Muscle layer of colon (tissue), 2 donors: Measurements from ENCODE around the gene ZC3H12C.

Source experiments
- H3K27ac ChIP-seq: one replicate; pipeline ENCODE4 v1.7.0; 2013; ENCODE audit warnings: low read depth, mild to moderate bottlenecking, low read length, moderate library complexity
- H3K27me3 ChIP-seq, 2 donors: one replicate each; pipeline ENCODE4 v1.7.0; 2013; ENCODE audit warnings: low read length in 2 of 2, mild to moderate bottlenecking in 2 of 2; ENCODE audit not compliant: insufficient read depth in 2 of 2, control insufficient read depth in 1 of 2
- H3K36me3 ChIP-seq: one replicate; pipeline ENCODE4 v1.7.0; 2013; ENCODE audit warnings: mild to moderate bottlenecking, low read length; ENCODE audit not compliant: insufficient read depth
- H3K4me1 ChIP-seq: one replicate; pipeline ENCODE4 v1.7.0; 2013; ENCODE audit warnings: mild to moderate bottlenecking, low read length; ENCODE audit not compliant: insufficient read depth
- H3K4me3 ChIP-seq, 2 donors: one replicate each; pipeline ENCODE4 v1.7.0; 2013; ENCODE audit warnings: low read length in 2 of 2, low read depth in 1 of 2, mild to moderate bottlenecking in 1 of 2, moderate library complexity in 1 of 2
- H3K9ac ChIP-seq: one replicate; pipeline ENCODE4 v1.7.0; 2013; ENCODE audit warnings: low read length
- H3K9me3 ChIP-seq: one replicate; pipeline ENCODE4 v1.7.0; 2013; ENCODE audit warnings: mild to moderate bottlenecking, low read length
- donor health status: abdominal sarcoma.
- donor health status: Adenocarcinoma of cecum.

The ZC3H12C gene

GRCh38 chr11:110110854-110111253, 17.7 kb downstream of the ZC3H12C start:
- Histone ChIP-seq H3K9me3 (no peaks in the 10 kb centered on the region), H3K27ac (no peak overlapping the region), H3K4me1 (no peaks in the 10 kb centered on the region), H3K27me3 (no peaks in the 10 kb centered on the region), H3K36me3 (no peaks in the 10 kb centered on the region), H3K9ac (no peak overlapping the region), H3K4me3 (no peak overlapping the region)

- no peaks in the 10 kb centered on the region for H3K36me3 ChIP-seq
- no peaks in the 10 kb centered on the region for H3K9me3 ChIP-seq
- H3K4me3 ChIP-seq = no peak overlapping the region
- H3K27me3 ChIP-seq = no peaks in the 10 kb centered on the region
- no peaks in the 10 kb centered on the region for H3K4me1 ChIP-seq
- no peak overlapping the region for H3K9ac ChIP-seq
- H3K27ac ChIP-seq = no peak overlapping the region
Observed at GRCh38 chr11:110112457-110112856, 19.3 kb downstream of the ZC3H12C start.

GRCh38 chr11:110113505-110113904, 20.3 kb downstream of the ZC3H12C start:
- Histone ChIP-seq H3K4me3 (no peak overlapping the region), H3K9me3 (no peaks in the 10 kb centered on the region), H3K4me1 (no peaks in the 10 kb centered on the region), H3K27ac (no peak overlapping the region), H3K36me3 (no peaks in the 10 kb centered on the region), H3K27me3 (no peaks in the 10 kb centered on the region), H3K9ac (no peak overlapping the region)

GRCh38 chr11:110113973-110114372, 20.8 kb downstream of the ZC3H12C start:
- H3K4me3 ChIP-seq = no peak overlapping the region
- no peak overlapping the region for H3K27ac ChIP-seq
- H3K27me3 ChIP-seq = no peaks in the 10 kb centered on the region
- no peaks in the 10 kb centered on the region for H3K36me3 ChIP-seq
- no peaks in the 10 kb centered on the region for H3K9me3 ChIP-seq
- H3K9ac ChIP-seq = no peak overlapping the region
- no peaks in the 10 kb centered on the region for H3K4me1 ChIP-seq

GRCh38 chr11:110119317-110119716, 26.1 kb downstream of the ZC3H12C start:
- Histone ChIP-seq H3K27ac (no peak overlapping the region), H3K4me1 (peaks cover 16% of the 10 kb centered on the region)

GRCh38 chr11:110121204-110121603, 28.0 kb downstream of the ZC3H12C start:
- Histone ChIP-seq H3K27me3 (no peaks in the 10 kb centered on the region), H3K27ac (no peak overlapping the region), H3K4me3 (no peak overlapping the region), H3K36me3 (no peaks in the 10 kb centered on the region), H3K9ac (no peak overlapping the region), H3K4me1 (peaks cover 16% of the 10 kb centered on the region), H3K9me3 (no peaks in the 10 kb centered on the region)

More at GRCh38 chr11:110119317-110119716, 26.1 kb downstream of the ZC3H12C start:
- Histone ChIP-seq H3K36me3 (no peaks in the 10 kb centered on the region), H3K9ac (no peak overlapping the region), H3K27me3 (no peaks in the 10 kb centered on the region), H3K9me3 (no peaks in the 10 kb centered on the region), H3K4me3 (no peak overlapping the region)

- no peaks in the 10 kb centered on the region for H3K36me3 ChIP-seq
- H3K27me3 ChIP-seq = no peaks in the 10 kb centered on the region
- peaks cover 18% of the 10 kb centered on the region for H3K4me1 ChIP-seq
- no peak overlapping the region for H3K27ac ChIP-seq
- H3K4me3 ChIP-seq = no peak overlapping the region
- H3K9me3 ChIP-seq = no peaks in the 10 kb centered on the region
- H3K9ac ChIP-seq = no peak overlapping the region
Observed at GRCh38 chr11:110123003-110123402, 29.8 kb downstream of the ZC3H12C start.

GRCh38 chr11:110124605-110125004, 31.4 kb downstream of the ZC3H12C start:
- no peaks in the 10 kb centered on the region for H3K36me3 ChIP-seq
- H3K9ac ChIP-seq = no peak overlapping the region
- H3K27ac ChIP-seq = no peak overlapping the region
- H3K9me3 ChIP-seq = no peaks in the 10 kb centered on the region
- no peaks in the 10 kb centered on the region for H3K27me3 ChIP-seq
- H3K4me3 ChIP-seq = no peak overlapping the region
- H3K4me1 ChIP-seq = peaks cover 26% of the 10 kb centered on the region

- no peaks in the 10 kb centered on the region for H3K9me3 ChIP-seq
- no peaks in the 10 kb centered on the region for H3K36me3 ChIP-seq
- H3K27me3 ChIP-seq = no peaks in the 10 kb centered on the region
- H3K4me1 ChIP-seq = peaks cover 18% of the 10 kb centered on the region
- H3K4me3 ChIP-seq = no peak overlapping the region
- H3K9ac ChIP-seq = no peak overlapping the region
- H3K27ac ChIP-seq = no peak overlapping the region
Observed at GRCh38 chr11:110125632-110126031, 32.4 kb downstream of the ZC3H12C start.

GRCh38 chr11:110126936-110127335, 33.7 kb downstream of the ZC3H12C start:
- Histone ChIP-seq H3K4me3 (no peak overlapping the region), H3K27ac (no peak overlapping the region), H3K36me3 (no peaks in the 10 kb centered on the region), H3K4me1 (peaks cover 10% of the 10 kb centered on the region), H3K9me3 (no peaks in the 10 kb centered on the region), H3K27me3 (no peaks in the 10 kb centered on the region), H3K9ac (no peak overlapping the region)

GRCh38 chr11:110128161-110128560, 35.0 kb downstream of the ZC3H12C start:
- H3K4me3 ChIP-seq = no peak overlapping the region
- H3K27me3 ChIP-seq = no peaks in the 10 kb centered on the region
- no peaks in the 10 kb centered on the region for H3K9me3 ChIP-seq
- no peaks in the 10 kb centered on the region for H3K36me3 ChIP-seq
- H3K27ac ChIP-seq = no peak overlapping the region
- peaks cover 10% of the 10 kb centered on the region for H3K4me1 ChIP-seq
- no peak overlapping the region for H3K9ac ChIP-seq

GRCh38 chr11:110130642-110131238, 37.5 kb downstream of the ZC3H12C start:
- Histone ChIP-seq H3K27ac (no peak overlapping the region), H3K9ac (no peak overlapping the region)

More at GRCh38 chr11:110130642-110131238, 37.5 kb downstream of the ZC3H12C start:
- Histone ChIP-seq H3K4me1 (peaks cover 10% of the 10 kb centered on the region), H3K4me3 (no peak overlapping the region), H3K9me3 (no peaks in the 10 kb centered on the region), H3K27me3 (no peaks in the 10 kb centered on the region), H3K36me3 (no peaks in the 10 kb centered on the region)
